H1 (cell line): Measurements from ENCODE around the gene OLR1. TPM values are rescaled to one million over a fixed set of nuclear protein-coding genes. Genes with fewer than 3 reads are reported as not detected.

Source experiments
- POU5F1 ChIP-seq: IDR thresholded peaks from 2 replicates; pipeline ENCODE4 v1.6.1; 2011; ENCODE audit warnings: low read depth, mild to moderate bottlenecking, low read length, moderate library complexity
- RAD21 ChIP-seq, 2 experiments: IDR thresholded peaks in 1 of 2; conservative IDR thresholded peaks in 1 of 2; 2 replicates each; pipeline ENCODE4 v1.6.1; 2011; ENCODE audit warnings: low read depth in 2 of 2, low read length in 2 of 2, improper control_type of control experiment in 1 of 2, inconsistent platforms in 1 of 2, mild to moderate bottlenecking in 1 of 2, moderate library complexity in 1 of 2
- RXRA ChIP-seq: IDR thresholded peaks from 2 replicates; pipeline ENCODE4 v1.6.1; 2011; ENCODE audit warnings: low read depth, mild to moderate bottlenecking, low read length, moderate library complexity; ENCODE audit not compliant: insufficient read depth
- SP1 ChIP-seq: IDR thresholded peaks from 2 replicates; pipeline ENCODE4 v1.6.1; 2011; ENCODE audit warnings: low read depth, low read length
- TCF12 ChIP-seq: IDR thresholded peaks from 2 replicates; pipeline ENCODE4 v1.6.1; 2011; ENCODE audit warnings: low read depth, mild to moderate bottlenecking, low read length
- polyA plus RNA-seq, 7 experiments: library from polyadenylated mRNA; depleted of rRNA in 3 of 7; stranded (reverse) in 5 of 7; unstranded in 2 of 7; fragments of >200 nt in 5 of 7; fragments of 200-250 nt in 2 of 7; gene quantifications; 1 replicate in 5 of 7; 2 replicates in 1 of 7; 4 replicates in 1 of 7; pipeline versions ENCODE4 v1.2.1 to v1.2.3, GENCODE V29; 2011 to 2013; ENCODE audit warnings: missing spikeins in 2 of 7, mixed read lengths in 2 of 7
- total RNA-seq: library from RNA; stranded (reverse); fragmentation: NEBNext Ultra II Directional; extraction: Animal tissue kit (Norgen Biotek cat#: 25700); gene quantifications from 2 replicates; pipeline ENCODE4 v1.2.1, GENCODE V29; 2021
- TF ChIP-seq, protein P1 (sequence below): IDR thresholded peaks from 2 replicates; pipeline ENCODE4 v1.6.1; 2011; ENCODE audit warnings: low read depth, mild to moderate bottlenecking, low read length; ENCODE audit not compliant: insufficient read depth
- TF ChIP-seq, protein P2 (sequence below): IDR thresholded peaks from 2 replicates; pipeline ENCODE4 v1.6.1; 2012; ENCODE audit warnings: inconsistent platforms

OLR1 gene
- total and polyA plus RNA-seq, 2 of the 8 experiments (the other 6 are each of a cell fraction or from before 2014, with no cell fraction given): not detected

DNA sequence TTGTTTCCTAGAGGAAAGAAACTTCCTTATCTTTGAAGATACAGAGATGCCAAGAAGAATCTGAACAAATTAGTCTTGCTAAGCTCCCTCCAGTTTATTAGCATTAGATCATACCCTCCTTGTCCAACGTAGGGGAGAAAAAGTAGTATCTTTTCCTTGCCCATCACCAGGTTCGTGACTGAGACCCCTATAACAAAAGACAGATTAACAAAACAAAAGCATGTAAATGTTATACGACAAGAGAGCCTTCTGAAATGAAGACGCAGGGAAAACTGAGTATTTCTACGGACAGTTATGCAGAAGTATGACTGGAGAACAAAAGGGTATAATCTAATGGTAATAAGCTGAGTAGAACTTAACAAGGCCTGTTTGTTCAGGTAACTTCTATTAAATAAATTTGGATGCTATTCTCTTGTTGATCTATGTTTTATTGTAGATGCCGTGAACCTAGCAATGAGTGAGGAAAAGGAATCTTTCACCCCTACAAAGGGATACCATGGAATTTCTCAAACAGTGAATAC lies 39.0 kb downstream of the OLR1 start (continued):
- TF ChIP-seq POU5F1 (no peak), SP1 (no peak), RAD21 (IDR thresholded peaks at IDR 0.05 in 1 of 2, conservative IDR thresholded peaks at IDR 0.05 in 1 of 2; ENCODE audit: low read depth in 2 of 2, low read length in 2 of 2) (no peak), TCF12 (no peak), RXRA (no peak)
- TF ChIP-seq, protein P1, sequence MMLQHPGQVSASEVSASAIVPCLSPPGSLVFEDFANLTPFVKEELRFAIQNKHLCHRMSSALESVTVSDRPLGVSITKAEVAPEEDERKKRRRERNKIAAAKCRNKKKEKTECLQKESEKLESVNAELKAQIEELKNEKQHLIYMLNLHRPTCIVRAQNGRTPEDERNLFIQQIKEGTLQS: no peak
- TF ChIP-seq, protein P2, sequence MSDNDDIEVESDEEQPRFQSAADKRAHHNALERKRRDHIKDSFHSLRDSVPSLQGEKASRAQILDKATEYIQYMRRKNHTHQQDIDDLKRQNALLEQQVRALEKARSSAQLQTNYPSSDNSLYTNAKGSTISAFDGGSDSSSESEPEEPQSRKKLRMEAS: no peak
- TF ChIP-seq, all 59 proteins: peak for 0
